SK-N-MC (cell line): Measurements from ENCODE around the gene UNC5C.

Experiments
- EZH2 ChIP-seq: fragments of 200-600 bp; sonication (generic); IDR thresholded peaks from one replicate; pipeline ENCODE4 v1.6.1; 2017; ENCODE audit warnings: antibody characterized with exemption
- FOXP2 ChIP-seq: optimal IDR thresholded peaks from 2 replicates; pipeline ENCODE3; 2011; ENCODE audit warnings: mild to moderate bottlenecking, moderate library complexity; ENCODE audit not compliant: insufficient read depth; ENCODE audit errors: extremely low read length, control extremely low read depth
- POLR2AphosphoS5 ChIP-seq: IDR thresholded peaks from 2 replicates; pipeline ENCODE4 v1.6.1; 2012; ENCODE audit warnings: mild to moderate bottlenecking, low read depth, low read length, borderline replicate concordance

DNA sequence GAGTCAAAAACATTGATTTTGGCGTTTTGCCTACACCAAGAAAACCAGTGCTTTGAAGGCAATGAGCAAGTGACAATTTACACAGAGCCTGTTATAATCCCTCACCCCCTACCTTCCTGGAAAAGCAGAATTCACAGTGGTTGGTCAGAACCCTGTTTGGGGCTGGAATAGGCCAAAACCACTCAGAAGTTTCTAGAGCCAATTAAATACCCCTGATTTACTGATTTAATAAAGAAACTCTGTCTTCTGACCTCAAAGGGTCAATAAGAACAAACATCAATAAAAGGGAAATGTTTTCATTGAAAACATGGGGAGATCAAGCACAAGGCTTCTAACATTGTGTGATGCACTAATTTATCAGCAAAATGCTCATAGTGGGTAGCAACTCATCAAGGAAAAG lies 116.3 kb downstream of the UNC5C start:
- no peak for TF ChIP-seq POLR2AphosphoS5
- TF ChIP-seq EZH2 = no peak
- no peak for TF ChIP-seq FOXP2
